SU-DHL-6 (cell line): ENCODE data around the gene ADAM12.

Source experiments
- H2AFZ ChIP-seq: fragments of 200-600 bp; sonication (generic); 2 replicates; pipeline ENCODE4 v1.6.1; 2014; ENCODE audit warnings: low read depth, mild to moderate bottlenecking, moderate library complexity, mixed read lengths, antibody characterized with exemption, low read length; ENCODE audit not compliant: severe bottlenecking
- H3F3A ChIP-seq: fragments of 200-600 bp; shearing (Covaris generic); 2 replicates; pipeline ENCODE4 v1.6.0; 2016; ENCODE audit warnings: antibody characterized with exemption, mild to moderate bottlenecking; ENCODE audit not compliant: insufficient read depth
- H3K27ac ChIP-seq: fragments of 200-600 bp; sonication (generic); 2 replicates; pipeline ENCODE4 v1.5.1; 2016; ENCODE audit warnings: low read depth, mild to moderate bottlenecking, low read length, moderate library complexity, mixed read lengths
- H3K27me3 ChIP-seq: fragments of 200-600 bp; sonication (generic), shearing (Covaris generic); 2 replicates; pipeline ENCODE4 v1.6.0; 2014; ENCODE audit warnings: mild to moderate bottlenecking, low read length
- H3K36me3 ChIP-seq: fragments of 200-600 bp; sonication (generic); 2 replicates; pipeline ENCODE4 v1.6.1; 2014; ENCODE audit warnings: mild to moderate bottlenecking, low read length, mixed read lengths
- H3K4me2 ChIP-seq: fragments of 300-600, 200-600 bp; shearing (Covaris generic), sonication (generic); 2 replicates; pipeline ENCODE4 v1.6.0; 2014; ENCODE audit warnings: low read length, low read depth, mild to moderate bottlenecking; ENCODE audit not compliant: poor library complexity, severe bottlenecking
- H3K4me3 ChIP-seq: fragments of 200-600 bp; sonication (generic); 2 replicates; pipeline ENCODE4 v1.5.1; 2014; ENCODE audit warnings: antibody characterized with exemption, low read length, mild to moderate bottlenecking, mixed read lengths; ENCODE audit not compliant: insufficient read depth, poor library complexity, severe bottlenecking
- H3K79me2 ChIP-seq: fragments of 200-600 bp; sonication (generic); 2 replicates; pipeline ENCODE4 v1.6.1; 2014; ENCODE audit warnings: mild to moderate bottlenecking, low read length, moderate library complexity; ENCODE audit not compliant: insufficient read depth
- H3K9ac ChIP-seq: fragments of 200-600 bp; sonication (generic); 2 replicates; pipeline ENCODE4 v1.7.0; 2014; ENCODE audit warnings: mild to moderate bottlenecking, low read length
- H3K9me2 ChIP-seq: fragments of 200-600 bp; sonication (generic); replicated peaks from 2 replicates; pipeline ENCODE4 v1.6.1; 2014; ENCODE audit warnings: low read length; ENCODE audit not compliant: insufficient read depth
- H3K9me3 ChIP-seq: fragments of 200-600 bp; sonication (generic); 2 replicates; pipeline ENCODE4 v1.6.1; 2014; ENCODE audit warnings: low read length, mixed read lengths; ENCODE audit not compliant: insufficient read depth
- H4K20me1 ChIP-seq: fragments of 200-600 bp; sonication (generic); 2 replicates; pipeline ENCODE4 v1.6.1; 2014; ENCODE audit warnings: low read depth, mild to moderate bottlenecking, antibody characterized with exemption, low read length, moderate library complexity, mixed read lengths
- EZH2phosphoT487 ChIP-seq: fragments of 200-600 bp; sonication (generic), shearing (Covaris generic); conservative IDR thresholded peaks from 2 replicates; pipeline ENCODE4 v1.6.1; 2018; ENCODE audit warnings: mild to moderate bottlenecking, antibody characterized with exemption, low read length, moderate library complexity, mixed read lengths
- TF ChIP-seq, protein P1 (sequence below): fragments of 200-600 bp; sonication (generic); IDR thresholded peaks from one replicate; pipeline ENCODE4 v1.5.1; 2017; ENCODE audit warnings: antibody characterized with exemption, mild to moderate bottlenecking, low read length, moderate library complexity; ENCODE audit not compliant: insufficient read depth, poor library complexity, severe bottlenecking

The ADAM12 gene

DNA sequence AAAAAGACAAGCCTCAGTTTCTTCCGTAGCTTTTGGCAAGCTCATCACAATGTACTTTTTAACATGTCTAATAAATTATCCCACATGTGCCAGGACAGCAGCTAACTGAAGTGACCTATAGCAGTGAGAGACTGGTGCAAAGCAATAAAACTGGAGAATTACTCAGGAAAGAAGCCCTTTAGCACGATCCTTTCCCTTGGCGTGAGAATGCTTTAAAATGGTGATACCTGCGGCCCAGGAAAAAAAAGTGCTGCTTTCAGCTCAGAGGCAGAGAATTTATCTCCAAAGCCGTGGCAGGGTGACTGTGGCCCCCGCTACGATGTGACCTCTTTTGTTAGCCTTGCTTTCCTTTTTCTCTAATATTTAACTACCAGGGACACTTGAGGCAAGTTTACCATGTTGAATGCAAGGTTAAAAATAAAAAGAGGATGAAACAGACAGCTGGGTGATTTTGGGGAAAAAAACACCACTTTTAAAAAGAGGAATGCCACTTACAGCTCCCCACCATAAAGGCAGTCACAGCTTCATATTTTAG lies 307.9 kb downstream of the ADAM12 start:
- Histone ChIP-seq H3K4me3 (no peak overlapping the region), H3K27ac (no peak overlapping the region), H3K36me3 (no peaks in the 10 kb centered on the region), H3F3A (no peaks in the 10 kb centered on the region), H3K9ac (no peak overlapping the region), H2AFZ (no peak overlapping the region), H3K9me2 (no peaks in the 10 kb centered on the region), H3K4me2 (no peak overlapping the region), H3K9me3 (no peaks in the 10 kb centered on the region), H3K79me2 (no peaks in the 10 kb centered on the region), H4K20me1 (no peaks in the 10 kb centered on the region), H3K27me3 (no peaks in the 10 kb centered on the region)
- TF ChIP-seq, protein P1, sequence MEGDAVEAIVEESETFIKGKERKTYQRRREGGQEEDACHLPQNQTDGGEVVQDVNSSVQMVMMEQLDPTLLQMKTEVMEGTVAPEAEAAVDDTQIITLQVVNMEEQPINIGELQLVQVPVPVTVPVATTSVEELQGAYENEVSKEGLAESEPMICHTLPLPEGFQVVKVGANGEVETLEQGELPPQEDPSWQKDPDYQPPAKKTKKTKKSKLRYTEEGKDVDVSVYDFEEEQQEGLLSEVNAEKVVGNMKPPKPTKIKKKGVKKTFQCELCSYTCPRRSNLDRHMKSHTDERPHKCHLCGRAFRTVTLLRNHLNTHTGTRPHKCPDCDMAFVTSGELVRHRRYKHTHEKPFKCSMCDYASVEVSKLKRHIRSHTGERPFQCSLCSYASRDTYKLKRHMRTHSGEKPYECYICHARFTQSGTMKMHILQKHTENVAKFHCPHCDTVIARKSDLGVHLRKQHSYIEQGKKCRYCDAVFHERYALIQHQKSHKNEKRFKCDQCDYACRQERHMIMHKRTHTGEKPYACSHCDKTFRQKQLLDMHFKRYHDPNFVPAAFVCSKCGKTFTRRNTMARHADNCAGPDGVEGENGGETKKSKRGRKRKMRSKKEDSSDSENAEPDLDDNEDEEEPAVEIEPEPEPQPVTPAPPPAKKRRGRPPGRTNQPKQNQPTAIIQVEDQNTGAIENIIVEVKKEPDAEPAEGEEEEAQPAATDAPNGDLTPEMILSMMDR, result no peak
- no peak for TF ChIP-seq EZH2phosphoT487

DNA sequence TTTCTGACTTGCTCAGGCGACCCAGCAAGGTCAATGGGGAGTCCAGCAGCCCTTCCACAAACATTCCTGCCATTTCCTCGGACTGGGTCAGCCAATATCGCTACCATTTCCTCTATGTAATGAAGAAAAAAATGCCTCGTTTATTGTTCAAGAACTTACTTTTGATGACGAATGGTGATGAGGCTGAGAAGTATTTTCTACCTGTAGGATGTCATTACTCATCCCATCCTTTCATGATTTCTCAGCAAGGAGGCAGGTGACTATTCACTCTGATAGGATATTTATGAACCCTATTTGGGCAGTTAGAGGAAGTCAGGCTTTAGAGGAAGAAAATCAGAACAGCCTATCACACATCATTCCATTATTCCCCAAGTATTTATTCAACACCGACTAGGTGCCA lies 313.3 kb downstream of the ADAM12 start:
- Histone ChIP-seq H4K20me1 (no peaks in the 10 kb centered on the region), H3K4me3 (no peak overlapping the region), H3K9ac (no peak overlapping the region), H3K9me2 (no peaks in the 10 kb centered on the region), H3K4me2 (no peak overlapping the region), H3K36me3 (no peaks in the 10 kb centered on the region), H3K9me3 (no peaks in the 10 kb centered on the region), H2AFZ (no peak overlapping the region), H3K79me2 (no peaks in the 10 kb centered on the region), H3K27ac (no peak overlapping the region), H3K27me3 (no peaks in the 10 kb centered on the region), H3F3A (no peaks in the 10 kb centered on the region)
- TF ChIP-seq, protein P1, result no peak
- no peak for TF ChIP-seq EZH2phosphoT487

DNA sequence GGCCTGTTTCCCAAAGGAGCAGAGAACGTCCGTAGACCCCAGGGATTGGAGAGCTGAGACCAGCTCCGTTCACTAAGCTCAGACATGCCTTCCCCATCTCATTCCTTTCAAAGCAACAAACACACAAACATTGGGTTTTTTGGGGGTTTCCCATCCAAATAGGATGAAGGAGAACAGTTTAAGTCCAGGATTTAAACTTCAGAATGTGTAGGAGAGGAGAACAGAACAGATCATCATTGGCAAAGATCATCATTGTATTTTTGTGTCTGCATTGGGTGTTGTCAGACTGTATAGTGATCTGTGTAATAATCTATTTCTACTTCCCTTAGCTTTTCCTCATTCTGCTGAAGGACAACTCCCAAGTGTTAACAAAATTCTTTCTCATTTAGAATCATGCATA lies 314.0 kb downstream of the ADAM12 start:
- H3K4me3 ChIP-seq, result no peak overlapping the region
- H3K9me3 ChIP-seq, result no peaks in the 10 kb centered on the region
- no peak overlapping the region for H2AFZ ChIP-seq
- no peaks in the 10 kb centered on the region for H4K20me1 ChIP-seq
- H3K4me2 ChIP-seq, result no peak overlapping the region
- H3K79me2 ChIP-seq, result no peaks in the 10 kb centered on the region
- no peaks in the 10 kb centered on the region for H3K9me2 ChIP-seq
- no peaks in the 10 kb centered on the region for H3K27me3 ChIP-seq
- H3K27ac ChIP-seq, result no peak overlapping the region
- TF ChIP-seq, protein P1, result no peak
- no peak for TF ChIP-seq EZH2phosphoT487
- H3K36me3 ChIP-seq, result no peaks in the 10 kb centered on the region
- no peaks in the 10 kb centered on the region for H3F3A ChIP-seq
- no peak overlapping the region for H3K9ac ChIP-seq
